Activated CD4-positive, CD25-positive, alpha-beta regulatory T cell treated with anti-CD3 and anti-CD28 coated beads, Interleukin-2, amount 50 U/mL, for 16 hours (primary cell): Measurements from ENCODE around the gene NXPH1.

Experiments used
- DNase-seq: peaks from one replicate; pipeline ENCODE4 v3.0.0-alpha.2; 2020; ENCODE audit warnings: low read depth, low spot score

Gene NXPH1

GRCh38 chr7:8435590-8436545 lies 2.5 kb downstream of the NXPH1 start:
- no peak for DNase-seq

- no peak for DNase-seq
Observed at GRCh38 chr7:8436965-8437364, 3.6 kb downstream of the NXPH1 start.

GRCh38 chr7:8437606-8438005 lies 4.2 kb downstream of the NXPH1 start:
- no peak for DNase-seq

GRCh38 chr7:8440670-8441069 lies 7.3 kb downstream of the NXPH1 start:
- DNase-seq, result no peak

GRCh38 chr7:8441106-8441965 lies 7.9 kb downstream of the NXPH1 start:
- DNase-seq, result no peak

GRCh38 chr7:8442051-8442813 lies 8.8 kb downstream of the NXPH1 start:
- no peak for DNase-seq

GRCh38 chr7:8442814-8443304 lies 9.4 kb downstream of the NXPH1 start:
- no peak for DNase-seq

- DNase-seq, result no peak
Observed at GRCh38 chr7:8443576-8444467, 10.4 kb downstream of the NXPH1 start.

- DNase-seq, result no peak
Observed at GRCh38 chr7:8444468-8444769, 11.0 kb downstream of the NXPH1 start.

- no peak for DNase-seq
Observed at GRCh38 chr7:8453535-8453934, 20.1 kb downstream of the NXPH1 start.

- DNase-seq, result no peak
Observed at GRCh38 chr7:8455426-8455825, 22.0 kb downstream of the NXPH1 start.

GRCh38 chr7:8462309-8462708 lies 28.9 kb downstream of the NXPH1 start:
- no peak for DNase-seq

GRCh38 chr7:8465338-8465737 lies 31.9 kb downstream of the NXPH1 start:
- DNase-seq, result no peak

GRCh38 chr7:8480527-8480926 lies 47.1 kb downstream of the NXPH1 start:
- no peak for DNase-seq

- DNase-seq, result no peak
Observed at GRCh38 chr7:8481096-8481495, 47.7 kb downstream of the NXPH1 start.

GRCh38 chr7:8481752-8482446 lies 48.5 kb downstream of the NXPH1 start:
- DNase-seq, result no peak

GRCh38 chr7:8490391-8491045 lies 57.1 kb downstream of the NXPH1 start:
- DNase-seq, result no peak

GRCh38 chr7:8491106-8491505 lies 57.7 kb downstream of the NXPH1 start:
- DNase-seq, result no peak
